ENCODE results near the gene MLIP.

Gene MLIP

DNA sequence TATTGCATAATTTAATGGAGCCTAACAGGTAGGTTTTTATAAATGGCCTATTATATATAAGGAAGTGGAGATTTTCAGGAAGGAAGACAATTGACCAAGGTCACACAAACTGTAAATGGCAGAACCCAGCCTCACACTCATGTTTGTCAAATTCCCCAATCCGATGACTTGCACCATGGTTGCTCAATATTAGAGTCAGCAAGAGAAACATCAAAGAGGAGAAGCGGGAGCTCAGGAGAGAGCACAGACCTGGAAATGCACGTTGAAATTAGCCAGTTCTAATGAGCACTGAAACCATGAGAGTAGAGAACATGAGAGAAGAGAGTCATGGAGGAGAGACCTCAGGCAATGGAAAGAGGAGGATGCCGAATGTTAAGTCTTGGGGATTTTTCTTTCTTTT, 13.5 kb upstream of the MLIP start:
- no peak for DNase-seq (ENCODE audit: low read depth)

GRCh38 chr6:54098450-54099044, 12.7 kb upstream of the MLIP start:
- DNase-seq (ENCODE audit: low read depth) = no peak

DNA sequence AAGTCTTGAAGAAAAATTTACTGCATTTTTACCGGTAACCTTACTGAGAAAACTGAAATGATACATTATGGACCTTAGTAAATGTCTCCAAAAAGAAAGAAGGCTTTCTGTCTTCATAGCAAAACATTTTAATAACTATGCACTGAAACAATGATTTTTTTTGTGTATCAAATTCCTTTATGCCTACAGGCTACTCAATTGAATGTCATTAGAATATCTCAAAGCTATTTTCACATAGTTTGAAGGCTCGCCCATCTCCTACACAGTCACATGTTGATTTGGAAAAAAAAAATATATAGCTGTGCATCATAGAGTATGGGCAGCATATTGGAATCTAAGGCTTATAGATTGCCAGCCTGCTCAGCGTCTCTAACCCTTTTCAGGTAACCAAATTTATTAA, 12.0 kb upstream of the MLIP start:
- no peak for DNase-seq (ENCODE audit: low read depth)

GRCh38 chr6:54100411-54101006, 10.7 kb upstream of the MLIP start:
- DNase-seq (ENCODE audit: low read depth) = no peak

DNA sequence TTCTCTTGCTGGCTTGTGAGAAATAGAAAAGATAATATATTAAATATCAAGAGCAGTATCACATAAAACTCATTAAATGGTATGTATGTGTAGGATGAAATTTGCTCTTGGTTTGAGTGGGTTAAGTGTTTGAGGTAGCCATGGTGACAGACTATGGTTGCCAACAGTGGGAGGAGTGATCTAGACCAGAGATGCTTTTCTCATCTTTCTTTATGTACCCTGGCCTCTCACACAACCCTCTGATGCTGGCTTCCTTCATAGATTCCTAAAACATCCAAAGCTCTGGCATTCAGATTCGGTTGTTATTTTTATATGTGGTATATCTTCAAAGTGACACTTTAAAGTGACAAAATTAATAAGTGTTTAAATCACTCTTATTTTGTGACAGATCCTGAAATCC, 9.0 kb upstream of the MLIP start:
- DNase-seq (ENCODE audit: low read depth) = no peak

GRCh38 chr6:54103497-54103896, 7.7 kb upstream of the MLIP start:
- DNase-seq (ENCODE audit: low read depth) = no peak

GRCh38 chr6:54106727-54107126, 4.5 kb upstream of the MLIP start:
- no peak for DNase-seq (ENCODE audit: low read depth)

DNA sequence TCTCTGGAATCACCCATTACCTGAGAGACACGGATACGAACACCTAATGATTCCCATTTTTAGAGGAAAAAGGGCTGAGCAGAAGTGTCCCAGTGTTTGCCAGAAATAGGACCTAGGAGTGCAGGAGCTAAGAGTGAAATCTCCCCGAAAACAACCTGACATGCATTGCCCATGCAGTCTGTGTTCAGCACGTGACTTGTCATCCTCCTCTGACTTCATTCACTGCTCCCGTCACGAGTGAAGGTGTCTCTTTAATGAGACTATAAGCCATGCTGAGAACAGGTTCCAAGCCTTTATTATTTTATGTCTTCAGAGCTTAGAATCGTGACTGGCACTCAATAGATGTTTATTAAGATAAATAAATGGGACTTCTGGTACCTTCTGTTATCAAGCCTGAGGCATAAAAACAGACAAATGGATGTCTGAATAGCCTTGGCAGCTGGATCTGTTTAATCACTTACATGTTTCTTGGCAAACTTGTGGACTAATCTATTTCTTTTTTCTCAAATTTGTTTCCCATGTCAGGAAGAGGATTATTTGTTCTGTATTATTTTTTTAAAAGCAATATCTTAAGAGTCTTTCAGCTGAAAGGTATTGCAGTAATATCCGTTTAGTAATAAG, 3.7 kb upstream of the MLIP start:
- no peak for DNase-seq (ENCODE audit: low read depth)

DNA sequence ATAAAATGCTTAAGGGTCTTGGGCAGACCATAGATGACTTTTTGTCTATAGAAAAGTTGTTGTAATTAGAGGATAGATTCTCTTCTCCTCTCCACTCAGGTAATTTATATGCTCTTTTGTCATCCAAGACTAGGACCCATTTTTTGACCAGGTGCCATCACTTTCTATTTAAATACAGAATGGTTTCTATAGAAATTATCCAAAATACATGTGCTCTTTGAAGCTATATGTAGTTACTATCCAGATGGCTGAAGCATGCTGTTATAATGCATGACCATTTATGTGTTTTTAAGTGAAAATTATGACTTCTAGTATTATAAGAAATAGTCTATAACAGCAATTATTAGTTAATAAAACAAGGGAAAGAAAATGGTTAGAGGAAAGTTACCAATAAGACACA, 3.0 kb upstream of the MLIP start:
- DNase-seq (ENCODE audit: low read depth) = no peak

GRCh38 chr6:54109586-54109985, 1.7 kb upstream of the MLIP start:
- DNase-seq (ENCODE audit: low read depth) = no peak

DNA sequence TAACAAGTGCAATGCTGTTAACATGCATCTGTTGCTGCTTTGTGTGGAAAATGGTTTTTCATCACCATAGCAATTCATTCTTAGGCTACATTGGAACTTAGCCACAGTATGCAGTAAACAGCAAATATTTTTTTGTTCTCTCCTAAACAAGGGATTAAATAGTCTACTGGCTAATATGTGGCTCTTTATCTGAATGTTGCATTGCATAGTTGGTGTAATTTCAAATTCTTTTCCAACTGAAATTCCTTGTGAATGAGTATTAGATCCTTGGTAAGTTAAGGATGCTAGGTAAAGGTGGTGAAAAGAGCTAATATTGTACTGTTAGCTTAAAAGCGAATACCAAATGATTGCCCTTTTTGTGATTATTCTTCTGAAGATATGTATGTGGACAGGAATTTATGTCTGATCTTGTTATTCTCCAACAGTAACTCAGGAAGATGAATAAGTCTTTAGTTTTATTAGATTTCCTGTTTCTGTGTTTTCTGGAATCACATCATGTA, 958 bp downstream of the MLIP start:
- DNase-seq (ENCODE audit: low read depth) = peak; percentile 77

DNA sequence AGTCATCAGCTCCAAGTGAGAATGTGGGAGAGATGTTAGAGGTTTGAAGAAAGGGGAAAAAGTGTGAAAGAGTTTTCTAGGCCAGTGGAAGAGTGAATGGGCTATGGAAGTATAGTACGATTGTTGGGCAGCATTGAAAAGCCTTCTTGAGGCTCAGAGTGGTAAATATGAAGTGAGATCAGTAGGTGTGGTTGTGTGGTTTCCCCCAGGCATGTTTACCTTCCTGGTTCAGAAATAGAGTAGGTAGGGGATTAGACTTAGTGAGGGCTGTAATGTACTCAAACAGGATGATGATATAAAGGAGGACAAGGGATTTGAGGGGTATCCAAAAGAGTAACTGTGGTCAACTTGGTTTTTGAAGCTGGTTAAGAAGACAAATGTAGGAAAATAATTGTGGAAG, 3.7 kb downstream of the MLIP start:
- no peak for DNase-seq (ENCODE audit: low read depth)

DNA sequence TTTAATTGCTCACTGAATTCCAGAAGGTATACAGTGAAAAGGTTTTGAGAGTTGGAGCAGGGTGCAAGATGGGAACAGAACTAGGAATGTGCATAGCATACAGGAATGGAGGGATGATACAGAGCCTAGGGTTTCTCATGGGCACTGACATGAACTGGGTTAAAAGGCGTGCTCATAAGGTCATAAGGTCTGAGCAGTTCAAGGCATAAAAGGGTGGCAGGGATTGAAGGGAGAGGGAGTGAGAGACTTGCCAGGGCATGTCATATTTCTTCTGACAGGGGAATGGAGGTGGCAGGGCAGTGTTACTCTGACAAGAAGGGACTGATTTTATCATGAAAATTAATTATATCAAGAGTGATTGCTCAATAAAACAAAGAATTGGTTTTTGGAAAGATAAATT, 4.7 kb downstream of the MLIP start:
- DNase-seq (ENCODE audit: low read depth) = no peak

- no peak for DNase-seq (ENCODE audit: low read depth)
These were observed 6.9 kb downstream of the MLIP start for GRCh38 chr6:54118117-54118516.

DNA sequence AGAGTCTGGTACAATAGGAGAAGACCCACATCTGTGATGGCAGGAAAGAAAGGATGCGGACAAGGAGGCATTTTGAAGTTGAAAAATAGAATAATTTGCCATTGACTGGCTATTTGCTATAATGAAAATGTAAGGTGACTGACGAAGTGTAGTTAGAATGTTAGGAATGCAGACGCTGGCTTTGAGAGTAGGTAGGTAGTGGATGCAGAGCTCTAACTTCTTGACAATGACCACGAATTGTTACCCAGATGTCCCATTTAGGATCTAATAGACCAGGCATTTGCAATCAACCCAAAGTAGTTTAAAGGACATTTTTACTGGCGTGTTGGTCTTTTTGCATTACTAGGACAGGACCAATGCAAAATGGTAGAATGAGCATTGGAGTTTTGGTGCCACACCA, 14.2 kb downstream of the MLIP start:
- no peak for DNase-seq (ENCODE audit: low read depth)

GRCh38 chr6:54130179-54130578, 18.9 kb downstream of the MLIP start:
- peak; percentile 2 for DNase-seq (ENCODE audit: low read depth)

GRCh38 chr6:54132587-54132986, 21.3 kb downstream of the MLIP start:
- no peak for DNase-seq (ENCODE audit: low read depth)

GRCh38 chr6:54133186-54133585, 21.9 kb downstream of the MLIP start:
- DNase-seq (ENCODE audit: low read depth) = no peak

DNA sequence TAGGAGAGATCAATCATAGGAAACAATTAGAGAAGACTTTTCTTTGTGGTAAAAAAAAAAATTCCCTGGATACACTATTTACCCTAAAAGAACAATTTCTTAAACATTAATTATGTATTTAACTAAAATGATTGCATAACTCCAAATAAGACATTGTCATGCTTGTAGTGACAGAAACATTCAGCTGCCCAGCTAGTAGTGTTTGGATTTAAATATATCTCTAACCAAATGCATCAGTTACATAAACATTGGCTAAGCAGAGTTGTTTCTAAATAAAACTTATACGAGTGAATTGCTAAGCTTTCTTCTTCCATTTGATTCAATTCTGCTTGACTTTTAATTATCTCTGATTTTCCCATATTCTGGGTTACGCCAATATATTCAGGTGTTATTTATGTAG, 23.7 kb downstream of the MLIP start:
- no peak for DNase-seq (ENCODE audit: low read depth)

- peak; percentile 73 for DNase-seq (ENCODE audit: low read depth)
These were observed 24.6 kb downstream of the MLIP start for GRCh38 chr6:54135665-54136369.

DNA sequence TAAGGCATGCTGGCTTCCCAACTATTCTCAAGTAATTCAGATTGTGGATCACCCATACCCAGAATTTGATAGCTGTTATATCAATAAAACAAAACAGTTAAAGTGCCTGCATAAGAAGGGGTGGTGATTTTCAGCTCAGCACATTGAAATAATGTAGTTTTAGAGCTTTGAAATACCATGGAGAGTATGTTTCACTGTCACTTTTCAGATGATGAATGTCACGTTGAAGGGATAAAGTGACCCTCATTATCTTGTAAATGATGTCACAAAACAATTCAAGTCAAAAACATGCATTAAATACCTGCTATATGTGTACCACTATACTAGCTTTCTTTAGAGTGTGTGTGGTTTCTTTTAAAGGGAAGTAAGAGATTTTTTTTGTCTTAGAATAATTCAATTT, 27.6 kb downstream of the MLIP start:
- no peak for DNase-seq (ENCODE audit: low read depth)

GRCh38 chr6:54140811-54141210, 29.6 kb downstream of the MLIP start:
- no peak for DNase-seq (ENCODE audit: low read depth)

GRCh38 chr6:54142889-54143519, 31.8 kb downstream of the MLIP start:
- no peak for DNase-seq (ENCODE audit: low read depth)

All from amniotic epithelial cell (primary cell).